GM12801 (cell line): Measurements from ENCODE around the gene GLB1L3.

Source experiments
- TF ChIP-seq, protein P1 (sequence below): IDR thresholded peaks from one replicate; pipeline ENCODE4 v1.5.1; 2011; ENCODE audit warnings: control low read depth; ENCODE audit not compliant: insufficient read length; ENCODE audit errors: extremely low read depth

GLB1L3 gene

GRCh38 chr11:134253188-134253993 lies 22.8 kb upstream of the GLB1L3 start, which contains the start of the genes ACAD8 and THYN1:
Gene ACAD8 (plus strand): TSS chr11:134253568. CDS start chr11:134253601, 33 bp downstream.
Gene THYN1 (minus strand): TSS chr11:134253352. CDS start chr11:134252882, 470 bp downstream.
- TF ChIP-seq, protein P1, sequence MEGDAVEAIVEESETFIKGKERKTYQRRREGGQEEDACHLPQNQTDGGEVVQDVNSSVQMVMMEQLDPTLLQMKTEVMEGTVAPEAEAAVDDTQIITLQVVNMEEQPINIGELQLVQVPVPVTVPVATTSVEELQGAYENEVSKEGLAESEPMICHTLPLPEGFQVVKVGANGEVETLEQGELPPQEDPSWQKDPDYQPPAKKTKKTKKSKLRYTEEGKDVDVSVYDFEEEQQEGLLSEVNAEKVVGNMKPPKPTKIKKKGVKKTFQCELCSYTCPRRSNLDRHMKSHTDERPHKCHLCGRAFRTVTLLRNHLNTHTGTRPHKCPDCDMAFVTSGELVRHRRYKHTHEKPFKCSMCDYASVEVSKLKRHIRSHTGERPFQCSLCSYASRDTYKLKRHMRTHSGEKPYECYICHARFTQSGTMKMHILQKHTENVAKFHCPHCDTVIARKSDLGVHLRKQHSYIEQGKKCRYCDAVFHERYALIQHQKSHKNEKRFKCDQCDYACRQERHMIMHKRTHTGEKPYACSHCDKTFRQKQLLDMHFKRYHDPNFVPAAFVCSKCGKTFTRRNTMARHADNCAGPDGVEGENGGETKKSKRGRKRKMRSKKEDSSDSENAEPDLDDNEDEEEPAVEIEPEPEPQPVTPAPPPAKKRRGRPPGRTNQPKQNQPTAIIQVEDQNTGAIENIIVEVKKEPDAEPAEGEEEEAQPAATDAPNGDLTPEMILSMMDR, result no peak

DNA sequence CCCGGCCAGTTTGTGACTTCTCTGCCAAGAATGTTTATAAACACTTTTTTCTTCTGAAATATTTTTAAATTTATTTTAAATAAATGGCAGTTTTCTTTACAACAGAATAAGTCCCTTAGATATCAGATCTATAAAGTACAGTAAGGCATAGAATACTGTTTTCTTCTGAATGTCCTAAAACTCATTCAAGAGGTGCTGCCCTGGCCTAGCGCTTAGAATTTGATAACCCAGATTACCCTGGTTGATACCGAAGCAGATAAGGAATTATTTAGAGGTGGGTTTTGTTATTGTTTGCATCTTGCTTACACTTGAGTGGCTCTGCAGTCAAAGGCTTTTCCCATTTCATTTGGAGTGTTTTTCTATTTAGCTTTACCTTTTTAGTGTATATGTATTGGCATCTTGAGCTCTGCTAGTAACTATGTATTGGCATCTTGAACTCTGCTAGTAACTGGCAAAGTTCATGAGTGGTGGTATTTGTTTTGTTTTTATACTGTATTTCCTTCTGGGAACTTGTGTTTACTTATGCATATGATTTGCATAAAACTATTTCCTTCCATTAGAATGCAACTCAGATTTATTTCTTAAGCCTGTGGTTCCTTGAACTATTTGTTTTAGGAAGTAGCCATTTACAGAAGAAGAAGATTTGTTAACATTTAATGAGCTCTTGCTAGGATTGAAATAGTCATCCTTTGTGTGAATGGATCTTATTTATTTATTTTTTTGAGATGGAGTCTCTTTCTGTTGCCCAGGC lies 21.6 kb upstream of the GLB1L3 start:
- TF ChIP-seq, protein P1, result no peak

DNA sequence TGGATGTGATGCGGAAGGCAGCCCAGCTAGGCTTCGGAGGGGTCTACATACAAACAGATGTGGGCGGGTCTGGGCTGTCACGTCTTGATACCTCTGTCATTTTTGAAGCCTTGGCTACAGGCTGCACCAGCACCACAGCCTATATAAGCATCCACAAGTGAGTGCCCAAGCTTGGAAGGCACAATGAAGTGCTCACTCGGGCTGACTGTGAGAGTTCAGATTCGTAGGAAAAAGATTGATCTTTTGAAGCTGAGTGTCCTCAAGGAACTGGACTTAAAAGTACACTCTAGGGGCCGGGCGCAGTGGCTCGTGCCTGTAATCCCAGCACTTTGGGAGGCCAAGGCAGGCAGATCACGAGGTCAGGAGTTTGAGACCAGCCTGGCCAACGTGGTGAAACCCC lies 19.1 kb upstream of the GLB1L3 start:
- TF ChIP-seq, protein P1, result no peak

- TF ChIP-seq, protein P1, result no peak
Observed at GRCh38 chr11:134258577-134258976, 17.6 kb upstream of the GLB1L3 start.

- TF ChIP-seq, protein P1, result no peak
Observed at GRCh38 chr11:134260503-134260902, 15.7 kb upstream of the GLB1L3 start.

DNA sequence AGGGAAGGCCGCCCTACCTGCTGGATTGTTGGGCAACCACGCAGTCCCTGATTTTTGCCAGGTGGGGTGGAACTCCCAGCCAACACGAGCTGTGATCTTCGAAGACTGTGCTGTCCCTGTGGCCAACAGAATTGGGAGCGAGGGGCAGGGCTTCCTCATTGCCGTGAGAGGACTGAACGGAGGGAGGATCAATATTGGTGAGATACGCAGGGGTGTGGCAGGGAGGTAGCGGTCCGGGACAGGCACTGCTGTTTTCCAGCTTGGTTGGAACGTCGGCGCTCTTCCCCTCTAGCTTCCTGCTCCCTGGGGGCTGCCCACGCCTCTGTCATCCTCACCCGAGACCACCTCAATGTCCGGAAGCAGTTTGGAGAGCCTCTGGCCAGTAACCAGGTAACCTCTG lies 15.2 kb upstream of the GLB1L3 start:
- TF ChIP-seq, protein P1, result no peak

DNA sequence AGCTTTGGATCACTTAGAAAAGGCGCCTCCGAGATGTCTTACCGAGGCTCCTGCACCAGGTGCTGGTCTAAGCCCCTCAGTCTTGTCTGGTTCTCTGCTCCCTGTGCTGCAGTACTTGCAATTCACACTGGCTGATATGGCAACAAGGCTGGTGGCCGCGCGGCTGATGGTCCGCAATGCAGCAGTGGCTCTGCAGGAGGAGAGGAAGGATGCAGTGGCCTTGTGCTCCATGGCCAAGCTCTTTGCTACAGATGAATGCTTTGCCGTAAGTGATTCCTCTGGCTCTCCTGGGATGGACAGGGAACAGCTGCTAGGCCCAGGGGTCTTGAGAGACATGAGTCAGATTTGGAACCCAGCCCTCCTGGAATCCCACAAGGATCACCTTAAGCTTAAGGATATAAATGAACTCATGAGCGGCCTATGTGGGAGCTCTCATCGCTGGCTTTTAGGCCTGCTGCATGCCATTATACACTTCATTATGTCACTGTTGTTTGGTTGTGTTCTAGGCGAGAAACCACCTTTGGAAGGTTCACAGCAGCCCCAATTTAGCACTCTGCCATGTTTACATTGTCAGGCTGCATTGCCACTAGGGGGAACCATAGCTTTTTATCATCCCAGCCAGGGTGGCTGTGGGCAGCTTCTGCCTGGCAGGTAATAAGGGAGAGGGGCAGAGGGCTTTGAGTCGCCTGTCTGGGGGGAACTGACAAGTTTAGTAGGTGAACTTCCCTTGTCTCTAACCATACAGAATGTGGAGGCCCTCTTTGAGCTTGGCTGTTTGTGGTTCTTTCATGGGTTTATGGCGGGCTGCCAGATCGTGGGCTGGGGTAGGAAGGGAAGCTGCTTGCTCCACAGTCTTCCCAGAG lies 14.3 kb upstream of the GLB1L3 start:
- TF ChIP-seq, protein P1, result no peak
